Lung microvascular endothelial cell (primary cell): ENCODE results near the gene EPB41L3. TPM values are rescaled to one million over a fixed set of nuclear protein-coding genes. Genes with fewer than 3 reads are reported as not detected.
"Not testable (repeated sequence)": the region's sequence is repeated elsewhere in the genome, so short reads cannot be mapped to it uniquely, and the experiment has no call there.

Source experiments
- DNase-seq, 2 donors: peaks; one replicate each; pipeline versions ENCODE4 v3.0.0 to v3.0.0-alpha.2; 2010; ENCODE audit warnings: low read depth in 2 of 2
- total RNA-seq: library from RNA; depleted of rRNA; stranded (reverse); fragments of >200 nt; gene quantifications from 2 replicates; pipeline ENCODE4 v1.2.1, GENCODE V29; 2014

EPB41L3 gene
- total RNA-seq, 1 donor from 2014 or later = 17.3 TPM

DNA sequence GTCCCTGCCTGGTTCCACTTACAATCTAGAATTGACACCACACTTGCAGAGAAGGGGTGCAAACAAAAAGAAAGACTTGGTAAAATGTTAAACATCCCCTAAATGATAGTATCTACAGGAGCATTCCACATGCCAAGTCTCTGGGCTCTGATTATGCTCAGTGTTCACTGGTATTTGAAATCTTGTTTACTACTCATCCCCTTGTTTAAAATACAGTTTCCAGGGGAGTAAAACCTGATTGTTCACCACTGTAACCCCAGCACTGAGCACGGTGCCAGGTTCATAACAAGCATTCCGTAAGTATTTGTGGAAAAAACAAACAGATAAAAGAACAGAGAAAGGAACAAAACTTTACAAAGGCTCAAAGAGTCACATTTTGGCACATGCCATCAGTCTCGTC lies 11.7 kb downstream of the EPB41L3 start:
- no peak for DNase-seq

DNA sequence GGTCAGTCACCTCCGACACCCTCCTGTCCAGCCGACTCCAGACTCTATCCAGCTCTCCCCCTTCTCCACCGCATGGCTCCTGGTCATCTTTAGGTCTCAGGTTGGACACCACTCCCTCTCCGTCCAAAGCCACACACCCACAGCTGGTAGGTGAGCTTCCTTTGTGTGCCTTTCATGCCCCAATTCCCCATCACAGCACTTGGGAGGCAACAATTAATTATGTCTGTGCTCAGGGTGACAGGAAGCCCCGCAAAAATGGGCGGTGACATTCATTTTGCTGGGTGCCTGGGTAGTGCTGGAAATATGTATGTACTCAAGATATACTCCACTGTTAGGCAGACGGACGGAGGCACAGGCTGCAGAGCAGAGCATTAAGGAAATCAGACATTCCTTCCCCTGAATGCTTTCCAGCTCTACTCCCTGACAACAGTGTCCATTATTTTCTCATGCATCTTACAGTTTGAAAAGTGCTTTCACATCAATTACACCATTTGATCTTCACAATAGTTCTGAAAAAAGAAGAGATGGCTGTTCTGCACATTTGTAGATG lies 13.1 kb downstream of the EPB41L3 start:
- no peak for DNase-seq

DNA sequence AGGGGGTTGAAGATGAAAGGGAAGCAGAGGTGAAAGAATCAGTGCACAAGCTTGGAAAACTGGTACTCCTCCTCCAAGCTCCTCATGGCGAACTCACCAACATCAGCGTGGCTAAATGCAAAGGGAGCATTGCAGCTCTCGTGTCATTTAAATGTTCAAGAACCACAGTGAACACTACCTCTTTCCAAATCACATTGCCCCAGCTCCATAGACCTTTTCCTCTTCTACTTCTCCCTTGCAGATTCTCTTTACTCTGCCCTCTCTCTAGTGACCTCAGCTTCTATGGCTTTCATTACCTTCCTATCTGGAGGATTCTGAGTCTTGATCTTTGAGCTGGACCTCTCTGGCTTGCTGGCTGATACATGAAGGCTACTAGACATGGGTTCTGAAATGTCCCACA lies 14.3 kb downstream of the EPB41L3 start:
- no peak for DNase-seq

DNA sequence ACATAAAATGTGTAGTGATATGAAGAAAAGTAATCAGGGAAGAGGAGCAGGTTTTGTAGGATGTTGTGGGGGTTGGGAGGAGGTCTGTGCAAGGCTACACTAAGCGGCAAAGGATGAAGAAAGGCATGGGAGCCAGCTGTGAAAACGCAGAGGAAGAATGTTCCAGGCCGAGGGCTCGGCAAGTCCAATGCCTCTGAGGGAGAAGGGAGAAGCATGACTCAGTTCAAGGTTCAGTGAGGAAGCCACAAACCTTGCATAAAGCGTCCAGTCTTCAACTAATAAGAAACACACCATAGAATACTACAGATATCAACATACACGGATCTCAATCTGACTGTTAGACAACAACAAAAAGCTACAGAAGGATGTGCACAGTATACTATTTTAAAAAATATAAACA lies 16.2 kb downstream of the EPB41L3 start:
- DNase-seq = peak in 1 of 2 donors; percentile 16

DNA sequence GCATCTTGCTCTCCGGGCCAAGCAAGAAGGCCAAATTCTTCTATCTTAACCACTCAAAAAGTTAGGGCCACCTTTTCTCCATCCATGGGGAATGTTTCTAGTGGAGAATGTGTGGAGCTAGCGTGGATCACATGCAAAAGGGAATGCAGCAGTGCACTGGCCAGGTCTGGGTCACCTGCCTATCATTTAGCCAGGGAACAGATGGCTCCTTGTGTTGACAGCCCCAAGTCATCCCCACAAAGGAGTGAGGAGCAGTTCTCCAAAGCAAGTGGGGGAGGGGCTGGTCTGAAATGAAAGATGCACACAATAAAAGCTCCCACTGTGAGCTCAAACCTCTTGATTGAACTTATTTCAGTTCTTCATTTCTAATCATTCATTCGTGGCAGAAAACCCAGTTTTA lies 19.1 kb downstream of the EPB41L3 start:
- no peak for DNase-seq

DNA sequence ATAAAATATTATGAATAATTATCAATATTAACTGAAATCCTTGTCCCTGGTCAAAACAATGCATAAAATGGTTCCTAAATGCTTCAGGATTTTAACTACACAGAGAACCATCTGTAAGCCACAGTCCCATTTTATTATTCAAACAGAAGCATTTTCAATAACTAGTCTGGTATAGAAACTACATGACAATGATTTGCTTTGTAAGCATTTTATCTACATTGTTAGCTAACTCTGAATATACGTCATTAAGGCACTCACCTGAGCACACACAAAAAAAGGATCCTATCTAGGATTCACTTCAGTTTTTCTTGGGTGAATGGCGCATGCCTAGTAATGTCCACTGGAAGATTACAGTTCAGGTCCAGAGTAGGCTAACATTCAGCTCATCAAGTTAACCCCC lies 22.8 kb downstream of the EPB41L3 start:
- DNase-seq = no peak

DNA sequence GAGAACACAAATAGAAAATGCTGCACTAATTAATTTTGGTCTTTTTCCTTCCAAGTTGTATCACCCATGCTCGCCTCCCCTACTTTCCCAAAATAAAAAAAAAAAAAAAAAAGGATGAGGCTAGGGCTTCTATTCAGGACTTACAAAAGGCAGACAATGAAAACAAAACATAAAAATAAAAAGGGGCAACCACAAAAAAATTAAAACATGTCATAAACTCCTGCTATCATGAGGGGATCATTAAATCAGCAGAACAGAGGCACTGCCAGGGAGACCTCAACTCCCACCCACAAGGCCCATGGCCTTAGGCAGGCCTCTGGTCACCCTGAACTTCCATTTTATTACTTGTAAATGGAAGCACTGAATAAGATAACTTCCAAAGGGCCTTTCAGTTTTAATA lies 23.3 kb downstream of the EPB41L3 start:
- no peak for DNase-seq

DNA sequence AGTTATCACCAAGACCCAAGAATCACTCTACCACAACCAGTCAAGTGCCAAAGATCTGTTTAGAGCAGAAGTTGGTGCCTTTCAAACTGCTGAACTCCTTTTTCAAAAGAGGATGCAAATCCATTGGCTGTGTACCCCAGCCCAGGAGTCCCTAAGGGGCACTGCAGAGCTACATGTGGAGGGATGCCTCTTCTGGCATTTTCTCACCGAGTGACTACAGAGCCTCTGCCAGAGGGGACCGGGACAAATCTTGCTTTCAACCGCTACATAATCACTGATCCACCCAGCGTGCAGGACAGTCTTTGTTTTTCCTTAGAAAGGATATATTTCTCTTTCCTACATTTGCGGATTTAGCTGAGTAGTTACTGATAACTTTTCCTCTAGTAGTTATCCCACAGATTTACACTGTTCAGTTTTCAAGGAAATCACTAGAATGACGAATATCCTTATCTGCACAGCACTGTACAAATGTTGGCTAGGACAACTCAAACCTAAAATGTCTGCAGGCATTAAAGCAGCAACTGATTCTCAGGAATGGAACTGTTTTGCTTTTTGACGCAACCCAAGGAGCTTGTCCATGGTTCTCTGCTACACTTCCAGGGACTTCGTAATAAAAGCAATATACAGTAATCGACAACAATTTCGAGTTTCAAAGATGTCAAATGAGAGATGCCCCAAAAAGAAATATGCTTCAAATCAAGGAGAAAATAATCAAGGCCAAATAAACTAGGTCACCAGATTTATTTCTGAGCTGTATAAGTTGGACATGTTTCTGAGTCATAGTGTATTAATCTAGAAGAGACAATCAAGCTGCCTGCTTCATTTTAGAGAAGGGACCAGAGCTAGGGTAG lies 24.1 kb downstream of the EPB41L3 start:
- no peak for DNase-seq

DNA sequence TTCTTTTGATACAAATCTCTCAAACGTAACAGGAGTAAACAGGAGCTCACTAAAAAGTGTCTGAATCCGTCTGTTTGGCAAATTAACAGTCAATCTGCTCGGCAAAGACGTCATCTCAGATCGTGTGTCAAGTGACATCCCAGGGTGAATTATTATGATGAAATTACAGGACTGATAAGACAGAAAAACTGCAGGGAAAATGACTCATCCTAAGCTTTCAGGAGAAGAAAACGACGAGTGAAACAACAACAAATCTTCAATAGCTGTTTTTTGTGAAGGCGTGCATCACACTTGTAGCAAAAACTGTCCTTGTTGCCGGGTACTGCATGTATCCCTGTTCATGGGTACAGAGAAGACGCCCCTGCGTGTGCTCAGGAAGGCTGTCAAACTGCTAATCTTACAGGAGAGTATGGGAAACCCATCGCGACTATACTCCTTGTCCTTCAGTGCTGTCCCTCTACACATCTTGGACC lies 24.9 kb downstream of the EPB41L3 start:
- peak in 1 of 2 donors; percentile 17 for DNase-seq

DNA sequence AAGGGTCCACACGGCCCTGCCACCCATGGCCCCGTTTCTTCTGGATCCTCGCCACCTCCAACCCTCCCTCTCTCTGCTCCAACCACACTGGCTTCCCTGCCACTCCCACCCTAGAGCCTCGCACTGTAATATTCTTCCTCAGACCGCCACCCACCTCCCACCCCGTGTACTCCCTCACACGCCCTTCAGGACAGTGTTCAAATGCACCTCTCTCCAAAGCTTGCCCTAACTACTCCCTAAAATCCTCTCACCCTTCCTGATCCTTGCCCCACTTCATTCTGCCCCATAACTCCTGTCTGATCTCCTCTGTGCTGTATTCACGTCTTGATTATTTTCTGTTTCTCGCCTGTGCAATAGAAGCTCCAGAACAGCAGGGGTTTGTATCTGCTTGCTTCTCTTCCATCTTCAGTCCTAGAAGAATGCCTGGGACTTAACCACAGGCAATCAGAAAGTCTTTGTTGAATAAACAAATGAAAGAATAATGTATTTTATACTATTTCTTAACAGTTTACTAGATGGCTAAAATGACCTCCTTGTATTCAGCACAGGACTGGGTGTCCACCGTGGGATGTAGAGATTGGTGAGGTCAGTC lies 25.5 kb downstream of the EPB41L3 start:
- no peak for DNase-seq

DNA sequence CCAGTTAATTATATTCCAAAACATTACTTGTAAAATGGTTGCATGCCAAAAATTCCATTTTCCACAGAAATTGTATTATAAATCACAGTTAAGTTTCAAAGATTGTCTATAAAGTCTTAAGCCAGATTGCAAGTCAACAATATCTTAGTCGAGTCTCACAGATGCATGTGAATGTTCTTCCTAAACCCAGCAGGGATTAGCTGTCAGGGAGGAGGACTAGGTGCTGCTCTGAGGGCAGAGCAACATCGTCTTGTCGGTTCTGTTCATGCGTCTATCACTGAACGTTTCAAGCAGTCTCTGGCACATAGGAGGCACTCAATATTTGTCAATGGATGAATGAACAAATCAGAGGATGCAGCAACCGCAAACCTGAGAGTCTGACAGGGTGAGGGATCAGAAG lies 27.0 kb downstream of the EPB41L3 start:
- no peak for DNase-seq

DNA sequence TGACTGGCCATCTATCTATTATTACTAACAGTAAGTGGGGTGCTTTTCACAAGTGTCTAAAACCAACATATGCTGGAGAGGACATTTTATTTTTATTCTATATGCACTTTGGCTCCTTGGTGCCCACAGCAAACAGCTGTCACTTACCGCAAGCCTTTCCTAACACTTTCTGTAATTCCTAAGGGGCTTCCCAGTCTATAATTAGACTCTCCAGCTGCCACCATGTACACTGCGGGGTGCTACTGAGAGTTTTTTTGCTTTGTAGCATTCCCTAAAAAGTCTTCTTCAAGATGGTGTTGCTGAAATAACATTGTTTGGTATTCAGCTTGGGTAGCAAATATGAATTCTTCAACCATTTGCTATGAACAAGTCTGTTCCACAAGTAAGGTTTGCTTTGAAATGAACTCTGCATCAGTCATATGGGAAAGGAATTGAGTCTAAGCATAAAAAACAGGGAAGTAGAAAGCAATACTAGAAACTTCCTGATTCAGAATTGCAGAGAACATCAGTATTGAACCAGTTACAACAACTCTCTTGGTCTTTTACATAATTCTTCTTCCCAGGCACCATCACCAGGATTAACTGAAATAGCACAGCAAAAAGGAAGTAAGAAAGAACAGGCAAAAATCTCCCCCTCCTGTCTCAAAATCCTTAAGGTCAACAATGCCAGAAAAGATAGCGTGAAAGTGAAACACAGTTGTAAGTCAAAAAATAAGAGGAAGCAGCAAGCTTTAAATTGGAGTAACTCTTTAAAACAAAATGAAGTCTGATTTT lies 28.6 kb downstream of the EPB41L3 start:
- DNase-seq = no peak

DNA sequence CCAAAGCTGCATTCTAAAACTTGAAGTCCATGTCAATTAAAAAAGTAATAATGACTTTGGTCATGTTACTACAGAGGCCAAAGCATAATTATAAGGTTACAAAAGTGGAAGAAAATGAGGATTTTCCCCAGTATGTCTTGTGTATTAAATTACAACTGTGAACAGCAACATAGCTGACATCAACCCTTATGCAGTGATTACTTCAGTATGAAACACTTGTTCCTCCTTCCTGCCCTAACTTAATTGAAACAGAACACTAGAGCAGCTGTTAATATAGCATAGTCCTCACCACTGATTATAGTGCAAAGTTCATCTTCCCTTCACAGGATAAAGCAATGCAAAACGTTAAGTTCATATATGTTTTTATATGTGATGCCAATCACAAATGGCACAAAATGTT lies 29.9 kb downstream of the EPB41L3 start:
- no peak for DNase-seq

DNA sequence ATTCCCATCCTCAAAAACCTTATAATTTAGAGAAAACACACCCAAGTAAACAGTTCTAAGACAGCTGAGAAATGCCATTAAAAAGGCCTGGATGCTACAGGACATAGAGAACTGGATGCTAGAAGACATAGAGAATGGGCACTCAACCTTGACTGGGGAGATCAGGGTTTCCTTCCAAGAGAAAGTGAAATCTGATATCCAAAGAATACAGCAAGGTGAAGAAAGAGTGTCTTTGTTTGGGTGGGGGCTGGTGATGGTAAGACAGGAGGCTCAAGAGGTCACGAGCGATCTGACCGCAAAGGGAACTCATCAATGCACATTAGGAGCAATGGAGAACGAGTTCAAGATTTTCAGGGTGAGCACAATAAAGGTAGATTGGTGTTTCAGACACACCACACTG lies 31.6 kb downstream of the EPB41L3 start:
- DNase-seq = no peak

DNA sequence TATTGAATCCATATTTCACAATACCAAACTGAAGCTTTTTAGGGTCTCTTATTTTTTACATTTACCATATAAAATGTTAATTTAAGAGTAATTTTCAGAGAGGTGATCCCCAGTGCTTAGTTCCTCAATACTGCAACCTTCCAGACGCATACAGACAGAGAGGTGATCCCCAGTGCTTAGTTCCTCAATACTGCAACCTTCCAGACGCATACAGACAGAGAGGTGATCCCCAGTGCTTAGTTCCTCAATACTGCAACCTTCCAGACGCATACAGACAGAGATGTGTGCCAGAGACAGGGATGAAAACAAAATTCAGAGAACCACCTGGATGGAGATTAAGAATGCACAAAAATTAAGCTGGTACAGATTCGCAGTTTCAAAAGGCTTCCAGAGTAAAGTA lies 32.3 kb downstream of the EPB41L3 start:
- not testable (repeated sequence) for DNase-seq

DNA sequence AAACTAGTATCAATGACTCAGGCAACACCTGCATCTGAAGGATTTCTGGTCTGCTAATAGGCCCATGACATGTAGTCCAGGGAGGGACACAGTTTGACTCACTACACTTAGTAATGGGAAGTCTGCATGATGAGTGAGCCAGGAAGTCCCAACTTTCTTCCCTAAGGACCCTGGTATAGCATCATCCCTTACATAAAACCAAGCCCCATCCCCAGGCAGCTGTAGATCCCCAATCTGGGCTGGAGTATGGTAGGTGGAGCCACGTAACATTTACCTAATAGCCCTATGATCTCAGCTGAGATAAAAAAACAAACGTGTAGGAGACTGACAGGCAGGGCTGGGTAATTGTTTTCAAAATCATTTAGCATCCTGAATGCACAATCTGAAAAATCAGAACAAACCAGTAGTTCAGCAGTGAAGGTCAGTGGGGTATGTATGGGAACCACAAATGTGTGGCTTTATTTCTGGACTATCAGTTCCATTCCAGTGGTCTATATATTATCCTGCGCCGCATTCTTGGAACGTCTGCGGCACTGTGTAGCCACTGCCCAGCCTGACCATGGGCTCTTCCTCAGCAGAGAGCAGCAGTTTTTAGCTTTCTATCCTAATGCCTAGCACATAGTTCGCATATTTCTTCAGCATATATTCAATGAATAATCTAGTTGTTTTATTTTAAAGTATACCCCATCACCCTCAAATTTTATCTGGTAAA lies 33.5 kb downstream of the EPB41L3 start:
- peak in 1 of 2 donors; percentile 10 for DNase-seq

DNA sequence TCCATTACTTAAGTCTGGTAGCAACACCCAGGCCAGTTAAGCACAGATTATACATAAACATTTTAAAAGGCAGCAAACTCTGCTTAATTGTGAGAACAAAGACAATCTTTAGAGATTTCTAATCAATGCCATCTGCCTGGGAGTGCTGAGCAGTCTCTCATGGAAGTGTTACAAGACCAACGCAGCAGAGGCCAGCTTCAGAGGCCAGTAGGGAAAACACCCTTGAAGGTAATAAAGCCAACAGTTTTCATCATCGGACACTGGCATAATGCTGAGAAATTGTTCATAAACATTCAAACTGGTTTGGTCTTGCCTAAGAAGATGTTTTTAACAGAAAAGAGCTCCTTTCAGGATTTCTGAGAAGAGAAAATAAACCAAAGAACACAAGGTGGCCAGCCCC lies 35.0 kb downstream of the EPB41L3 start:
- no peak for DNase-seq

DNA sequence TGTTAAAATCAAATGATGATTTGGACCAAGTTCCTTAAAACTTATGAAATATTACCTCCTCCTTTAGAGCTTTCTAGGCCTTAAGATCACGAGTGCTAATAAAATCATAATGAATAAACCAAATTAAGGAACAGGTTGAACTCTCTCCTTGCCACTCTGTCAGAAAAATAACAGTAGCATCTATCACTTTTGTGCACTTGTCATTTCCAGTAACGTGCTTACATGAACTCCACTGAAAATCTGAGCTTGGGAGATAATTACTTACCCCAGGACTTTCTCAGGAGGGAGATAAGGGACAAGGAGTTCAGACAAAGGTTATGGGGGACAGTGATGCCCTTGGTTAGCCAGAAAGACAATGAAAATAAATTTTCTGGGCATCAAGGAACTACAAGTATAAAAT lies 36.0 kb downstream of the EPB41L3 start:
- no peak for DNase-seq

DNA sequence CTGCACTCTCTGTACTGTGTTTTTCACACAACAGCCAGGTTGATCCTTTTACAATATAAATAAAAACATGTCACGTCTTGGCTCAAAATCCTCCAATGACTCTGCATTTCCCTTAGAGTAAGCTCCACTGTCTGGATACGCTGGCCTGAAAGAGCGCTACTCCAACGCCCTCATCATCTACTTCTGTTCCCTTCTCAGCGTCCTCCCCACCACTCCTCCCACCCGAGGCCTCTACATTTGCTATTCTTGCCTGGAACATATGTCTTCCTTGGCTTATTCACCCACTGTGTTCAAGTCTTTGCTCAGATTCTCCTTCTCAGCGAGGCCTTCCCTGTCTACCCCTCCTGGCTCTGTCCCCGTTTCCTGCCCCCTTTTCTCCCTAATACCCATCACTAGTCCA lies 37.6 kb downstream of the EPB41L3 start:
- no peak for DNase-seq

DNA sequence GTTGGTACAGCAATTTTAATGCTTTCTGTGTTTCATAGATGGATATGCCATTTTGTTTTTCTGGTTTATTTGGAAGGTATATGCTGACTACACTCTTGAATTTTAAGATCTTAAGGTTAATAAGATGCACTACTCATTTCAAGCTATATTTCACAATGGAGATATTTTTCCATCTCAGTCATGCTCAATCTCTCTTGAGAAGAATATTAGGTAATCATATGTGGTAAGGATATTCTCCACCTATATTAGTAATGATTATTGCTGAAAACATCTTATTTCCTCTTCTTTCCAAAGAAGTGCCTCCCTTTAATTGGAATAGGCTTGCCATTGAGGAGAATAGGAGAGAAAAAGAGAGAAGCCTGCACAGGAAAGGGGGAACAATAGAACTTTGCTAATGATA lies 40.1 kb downstream of the EPB41L3 start:
- DNase-seq = no peak

DNA sequence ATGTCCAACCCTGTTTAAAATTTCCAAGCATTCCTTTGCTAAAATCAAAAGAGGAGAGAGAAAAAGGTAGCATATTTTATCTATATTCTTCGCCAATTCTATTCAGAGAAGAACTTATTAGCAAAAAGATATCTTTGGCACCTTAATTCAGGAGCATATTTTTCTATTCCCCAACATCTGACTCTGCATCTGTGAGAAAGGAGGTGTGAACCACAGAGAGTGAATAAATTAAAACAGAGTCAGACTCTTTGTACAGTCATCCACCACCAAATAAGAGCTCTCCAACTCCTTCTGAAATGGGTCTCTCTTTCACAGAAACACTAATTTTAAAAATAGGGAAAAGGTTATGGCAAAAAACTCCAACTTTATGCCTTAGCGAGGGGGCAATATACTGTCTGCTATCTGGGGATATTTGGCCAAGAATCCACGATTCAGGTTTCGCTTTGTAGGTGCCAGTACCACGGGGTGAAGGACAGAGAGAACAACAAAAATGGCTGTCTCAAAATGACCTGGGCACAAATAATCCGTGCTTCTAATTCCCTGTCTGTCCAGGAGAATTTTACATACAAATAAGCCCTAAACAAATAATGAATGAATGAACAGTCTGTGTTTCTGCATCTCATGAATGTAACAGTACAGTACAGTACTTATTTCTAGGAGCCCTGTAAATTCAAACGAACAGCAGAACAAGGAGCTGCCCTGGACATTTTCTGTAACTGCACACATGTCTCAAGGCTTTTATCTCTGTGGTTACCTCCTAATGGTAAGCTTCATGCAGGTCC lies 43.4 kb downstream of the EPB41L3 start:
- DNase-seq = no peak
